Measurements from ENCODE around the gene ARNT2. TPM values are rescaled to one million over a fixed set of nuclear protein-coding genes. Genes with fewer than 3 reads are reported as not detected.
A peak's percentile ranks its signal among the peaks of the same experiment; 100 is the strongest.

The ARNT2 gene
- total and polyA plus RNA-seq, 12 donors = 0.71 to 6.7 (median 4.0) TPM

DNA sequence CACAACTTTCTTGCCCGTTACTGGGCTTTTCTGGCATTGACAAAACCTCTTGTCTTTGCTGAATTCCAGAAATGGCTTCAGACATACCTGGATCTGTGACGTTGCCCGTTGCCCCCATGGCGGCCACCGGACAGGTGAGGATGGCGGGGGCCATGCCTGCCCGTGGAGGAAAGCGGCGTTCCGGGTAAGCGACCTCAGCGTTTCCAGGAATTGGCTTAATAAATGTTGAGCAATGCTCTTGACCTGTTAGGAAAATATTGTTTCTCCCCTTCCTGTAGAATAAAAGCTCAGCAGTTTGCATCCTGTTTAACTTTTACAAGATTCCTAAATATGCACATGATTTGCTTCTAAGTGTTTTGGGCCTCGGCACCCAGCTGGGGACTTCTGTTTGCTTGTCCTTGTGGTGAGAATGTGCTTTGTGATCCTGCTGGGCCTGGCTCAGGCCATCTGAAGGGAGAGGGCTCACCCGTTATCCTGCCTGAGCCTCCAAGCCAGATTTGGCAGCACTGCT lies 46.7 kb downstream of the ARNT2 start:
- intact Hi-C loops (cut with DNase I) = loop anchor here in 7 of 10 donors (5.0 to 10.0 kb wide), 5 partner anchors 64 to 814 kb away; partner anchors contain the start of gene CEMIP (in 1 of the 7)
- DNase-seq (no peak), ATAC-seq (no peak)
- no peak overlapping the region for H3K27ac ChIP-seq
- peaks cover 0 to 5% (median 0%) of the 10 kb centered on the region in 9 donors for H3K4me1 ChIP-seq
- 72 to 80% methylated on average over 14 of the region's 14 CpGs for WGBS, 2 donors
- H3K9me3 ChIP-seq = no peaks in the 10 kb centered on the region
- no peaks in the 10 kb centered on the region for H3K36me3 ChIP-seq
- no peak overlapping the region for H3K4me3 ChIP-seq
- TF ChIP-seq, protein P1, sequence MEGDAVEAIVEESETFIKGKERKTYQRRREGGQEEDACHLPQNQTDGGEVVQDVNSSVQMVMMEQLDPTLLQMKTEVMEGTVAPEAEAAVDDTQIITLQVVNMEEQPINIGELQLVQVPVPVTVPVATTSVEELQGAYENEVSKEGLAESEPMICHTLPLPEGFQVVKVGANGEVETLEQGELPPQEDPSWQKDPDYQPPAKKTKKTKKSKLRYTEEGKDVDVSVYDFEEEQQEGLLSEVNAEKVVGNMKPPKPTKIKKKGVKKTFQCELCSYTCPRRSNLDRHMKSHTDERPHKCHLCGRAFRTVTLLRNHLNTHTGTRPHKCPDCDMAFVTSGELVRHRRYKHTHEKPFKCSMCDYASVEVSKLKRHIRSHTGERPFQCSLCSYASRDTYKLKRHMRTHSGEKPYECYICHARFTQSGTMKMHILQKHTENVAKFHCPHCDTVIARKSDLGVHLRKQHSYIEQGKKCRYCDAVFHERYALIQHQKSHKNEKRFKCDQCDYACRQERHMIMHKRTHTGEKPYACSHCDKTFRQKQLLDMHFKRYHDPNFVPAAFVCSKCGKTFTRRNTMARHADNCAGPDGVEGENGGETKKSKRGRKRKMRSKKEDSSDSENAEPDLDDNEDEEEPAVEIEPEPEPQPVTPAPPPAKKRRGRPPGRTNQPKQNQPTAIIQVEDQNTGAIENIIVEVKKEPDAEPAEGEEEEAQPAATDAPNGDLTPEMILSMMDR (IDR thresholded peaks at IDR 0.05) = no peak
- peaks cover 0 to 45% (median 0%) of the 10 kb centered on the region in 7 donors for H3K27me3 ChIP-seq

DNA sequence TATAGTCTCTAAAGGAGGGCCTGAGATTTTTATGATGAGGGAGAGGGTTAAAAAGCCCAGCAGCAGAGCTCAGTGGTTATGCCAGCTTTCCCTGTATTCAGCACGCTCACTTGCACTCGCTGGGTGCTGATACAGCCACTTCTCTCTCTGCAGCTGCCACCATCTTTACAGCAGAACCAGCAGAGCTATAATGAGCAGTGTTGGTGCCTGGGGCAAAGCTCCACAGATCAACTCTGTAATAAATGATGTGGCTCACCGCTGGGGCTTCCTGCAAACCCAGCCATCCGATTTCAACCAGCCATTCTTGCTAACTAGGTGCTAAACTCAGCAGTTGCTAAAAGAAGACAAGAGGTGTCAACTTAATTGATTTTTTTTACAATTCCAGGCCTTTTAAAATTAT lies 48.0 kb downstream of the ARNT2 start:
- no peak for DNase-seq
- intact Hi-C loops (cut with DNase I) = loop anchor here in 7 of 10 donors (5.0 to 10.0 kb wide), 5 partner anchors 63 to 813 kb away; partner anchors contain the start of gene CEMIP (in 1 of the 7)
- Histone ChIP-seq H3K27ac (no peak overlapping the region), H3K36me3 (no peaks in the 10 kb centered on the region), H3K27me3 (peaks cover 0 to 56% (median 0%) of the 10 kb centered on the region in 7 donors), H3K9me3 (no peaks in the 10 kb centered on the region), H3K4me1 (peaks cover 0 to 10% (median 0%) of the 10 kb centered on the region in 9 donors), H3K4me3 (no peak overlapping the region)
- ATAC-seq = no peak
- WGBS, 2 donors = 86 to 93% methylated on average over 4 of the region's 4 CpGs
- TF ChIP-seq, protein P1 (IDR thresholded peaks at IDR 0.05) = no peak

DNA sequence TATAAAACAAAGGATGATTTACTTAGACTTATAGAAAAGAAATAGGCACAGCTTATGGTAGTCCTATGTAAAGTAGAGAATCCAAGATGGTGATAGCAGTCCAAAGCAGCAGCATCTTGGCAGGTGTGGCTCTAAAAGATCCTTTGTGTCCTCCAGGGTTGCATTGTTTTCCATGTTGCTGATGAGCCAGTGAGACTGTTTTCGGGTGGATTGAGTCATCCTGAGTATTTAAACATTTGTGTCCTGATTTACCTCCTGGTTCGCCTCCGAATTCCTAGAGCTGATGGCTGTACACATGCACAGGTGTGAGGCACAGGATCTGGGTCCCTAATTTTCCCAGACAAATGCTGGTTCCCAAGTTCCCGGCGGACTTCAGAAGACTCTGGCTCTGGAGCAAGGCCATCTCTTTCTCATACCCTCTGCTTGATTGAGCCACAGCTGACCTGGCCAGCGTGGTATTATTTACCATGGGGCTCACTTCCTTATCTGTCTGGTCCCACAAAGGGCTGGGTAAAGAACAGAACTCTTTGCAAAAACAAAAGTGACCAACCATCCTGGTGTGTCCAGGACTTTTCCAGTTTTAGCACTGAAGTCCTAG lies 51.0 kb downstream of the ARNT2 start:
- Histone ChIP-seq H3K36me3 (no peaks in the 10 kb centered on the region), H3K9me3 (no peaks in the 10 kb centered on the region), H3K4me3 (no peak overlapping the region), H3K4me1 (peaks cover 0 to 10% (median 0%) of the 10 kb centered on the region in 9 donors), H3K27ac (no peak overlapping the region), H3K27me3 (peaks cover 0 to 84% (median 0%) of the 10 kb centered on the region in 7 donors)
- WGBS, 2 donors = 64 to 83% methylated on average over 6 of the region's 6 CpGs
- intact Hi-C loops (cut with DNase I) = loop anchor here in 9 of 10 donors (1.0 to 10.0 kb wide), 12 partner anchors 52 to 810 kb away; partner anchors contain the start of gene CEMIP (in 4 of the 9)
- DNase-seq (no peak), ATAC-seq (no peak)
- TF ChIP-seq, protein P1 (IDR thresholded peaks at IDR 0.05) = no peak

DNA sequence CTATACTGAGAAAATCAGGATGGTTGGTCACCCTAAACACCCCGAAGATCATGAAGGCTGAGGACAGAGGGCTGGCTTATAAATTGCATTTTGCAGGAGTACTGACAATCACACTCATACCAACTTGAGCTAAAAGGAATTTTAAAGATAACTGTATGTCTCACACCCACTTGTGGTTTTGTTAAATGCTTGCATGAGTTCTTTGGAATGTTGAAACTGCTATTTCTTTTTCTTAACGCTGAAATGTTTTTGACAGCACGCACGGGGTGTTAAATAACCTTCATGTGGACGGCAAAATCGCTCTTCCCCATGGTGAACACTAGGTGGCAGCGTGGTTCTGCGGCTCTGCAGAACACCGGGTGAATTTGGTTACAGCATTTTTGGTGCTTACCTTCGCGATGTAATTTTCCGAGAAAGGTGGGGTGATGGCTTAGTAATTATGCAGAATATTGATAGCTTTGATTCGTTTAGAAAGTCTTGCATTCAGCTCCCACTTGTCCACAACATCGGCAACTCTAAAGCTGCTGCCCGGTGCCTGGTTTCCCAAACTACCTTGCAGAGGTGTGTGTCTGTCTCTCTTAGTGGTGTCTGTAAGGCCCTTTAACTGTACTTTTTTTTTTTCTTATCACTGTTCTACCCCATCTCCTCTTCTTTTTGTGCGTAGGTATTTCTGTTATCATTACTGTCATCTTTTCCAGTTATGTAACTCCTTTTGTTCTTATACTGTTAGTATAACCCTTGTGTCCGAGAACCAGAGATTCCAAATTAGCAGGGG lies 51.7 kb downstream of the ARNT2 start:
- H3K4me3 ChIP-seq = no peak overlapping the region
- peak; percentile 33 to 50 for DNase-seq
- 19 to 21% methylated on average over 17 of the region's 17 CpGs for WGBS, 2 donors
- ATAC-seq = peak; percentile 70 to 79 (median 72)
- H3K27me3 ChIP-seq = peaks cover 0 to 80% (median 0%) of the 10 kb centered on the region in 7 donors
- H3K27ac ChIP-seq = no peak overlapping the region
- no peaks in the 10 kb centered on the region for H3K9me3 ChIP-seq
- TF ChIP-seq, protein P1 (IDR thresholded peaks at IDR 0.05) = peak; percentile 89 to 96 (median 93)
- H3K4me1 ChIP-seq = peaks cover 0 to 10% (median 0%) of the 10 kb centered on the region in 9 donors
- H3K36me3 ChIP-seq = no peaks in the 10 kb centered on the region
- intact Hi-C loops (cut with DNase I) = loop anchor here in 9 of 10 donors (1.0 to 10.0 kb wide), 14 partner anchors 51 to 809 kb away; partner anchors contain the start of gene CEMIP (in 5 of the 9)
